Gastroesophageal sphincter (tissue), 3 donors: ENCODE measurements around the gene FAM216B.

Experiments
- EP300 ChIP-seq: sonication (generic); formaldehyde crosslinking; IDR thresholded peaks from one replicate; pipeline ENCODE4 v1.6.1; 2017; ENCODE audit warnings: antibody characterized with exemption, mild to moderate bottlenecking
- POLR2A ChIP-seq, 2 donors: fragments of 450-650 bp; IDR thresholded peaks; one replicate each; pipeline ENCODE4 v1.6.1; 2017; ENCODE audit warnings: antibody characterized with exemption in 2 of 2, mild to moderate bottlenecking in 2 of 2, moderate library complexity in 1 of 2
- POLR2AphosphoS5 ChIP-seq: sonication (generic); formaldehyde crosslinking; IDR thresholded peaks from one replicate; pipeline ENCODE4 v1.6.1; 2017; ENCODE audit warnings: antibody characterized with exemption
- TF ChIP-seq, protein P1 (sequence below), 4 experiments: fragments of 200-600 bp in 2 of 4; fragments of 450-650 bp in 2 of 4; sonication (generic) in 1 of 4; IDR thresholded peaks; one replicate each; pipeline ENCODE4 v1.5.1; 2017 to 2019; ENCODE audit warnings: antibody characterized with exemption in 4 of 4, mild to moderate bottlenecking in 2 of 4, moderate library complexity in 2 of 4

DNA sequence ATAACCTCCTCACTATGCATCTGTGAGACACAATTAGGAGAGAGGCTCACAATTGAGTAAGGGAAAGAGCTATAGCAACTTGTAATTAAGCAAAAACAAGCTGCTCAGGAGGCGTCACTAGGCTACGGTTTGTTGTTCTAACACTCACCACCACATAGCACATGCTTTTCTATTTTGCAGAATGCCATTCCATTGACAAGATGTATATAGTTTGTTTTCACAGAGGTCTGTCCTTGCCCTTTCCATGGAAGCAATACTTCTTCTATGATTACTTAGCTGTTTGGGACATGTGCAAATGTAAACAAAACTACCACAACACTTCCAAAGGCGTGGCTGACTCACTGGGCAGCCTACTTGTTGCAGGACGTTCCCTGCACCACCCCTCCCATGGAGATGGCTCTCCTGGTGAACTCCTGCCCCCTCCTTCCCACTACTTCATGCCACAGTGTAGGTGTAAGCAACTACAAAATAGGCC lies 33.9 kb upstream of the FAM216B start:
- TF ChIP-seq, protein P1, sequence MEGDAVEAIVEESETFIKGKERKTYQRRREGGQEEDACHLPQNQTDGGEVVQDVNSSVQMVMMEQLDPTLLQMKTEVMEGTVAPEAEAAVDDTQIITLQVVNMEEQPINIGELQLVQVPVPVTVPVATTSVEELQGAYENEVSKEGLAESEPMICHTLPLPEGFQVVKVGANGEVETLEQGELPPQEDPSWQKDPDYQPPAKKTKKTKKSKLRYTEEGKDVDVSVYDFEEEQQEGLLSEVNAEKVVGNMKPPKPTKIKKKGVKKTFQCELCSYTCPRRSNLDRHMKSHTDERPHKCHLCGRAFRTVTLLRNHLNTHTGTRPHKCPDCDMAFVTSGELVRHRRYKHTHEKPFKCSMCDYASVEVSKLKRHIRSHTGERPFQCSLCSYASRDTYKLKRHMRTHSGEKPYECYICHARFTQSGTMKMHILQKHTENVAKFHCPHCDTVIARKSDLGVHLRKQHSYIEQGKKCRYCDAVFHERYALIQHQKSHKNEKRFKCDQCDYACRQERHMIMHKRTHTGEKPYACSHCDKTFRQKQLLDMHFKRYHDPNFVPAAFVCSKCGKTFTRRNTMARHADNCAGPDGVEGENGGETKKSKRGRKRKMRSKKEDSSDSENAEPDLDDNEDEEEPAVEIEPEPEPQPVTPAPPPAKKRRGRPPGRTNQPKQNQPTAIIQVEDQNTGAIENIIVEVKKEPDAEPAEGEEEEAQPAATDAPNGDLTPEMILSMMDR (IDR thresholded peaks at IDR 0.05) = no peak
- no peak for TF ChIP-seq EP300
- no peak for TF ChIP-seq POLR2A (IDR thresholded peaks at IDR 0.05)
- TF ChIP-seq POLR2AphosphoS5 = no peak
